K562 (cell line): ENCODE data around the gene SCUBE2. TPM values are rescaled to one million over a fixed set of nuclear protein-coding genes. Genes with fewer than 3 reads are reported as not detected.
A peak's percentile ranks its signal among the peaks of the same experiment; 100 is the strongest.

Source experiments
- ATAC-seq: fragments of 200-7000 bp; cut with Tn5 transposase; 3 replicates; pipeline ENCODE4 v1.9.1; 2020; ENCODE audit warnings: moderate library complexity
- BruUV-seq: library from RNA; stranded (reverse); fragments of 400-500 nt; replicated peaks from 2 replicates; lab custom pipeline; 2021; lab: Mats Ljungman, UMichigan
- CTCF ChIA-PET: fragments of 300-600 bp; formaldehyde crosslinking; extraction: SDS; loops from one replicate; lab custom pipeline; 2021; ENCODE audit warnings: low intra/inter-chr PET ratio; lab: Yijun Ruan, JAX
- POLR2A ChIA-PET: fragments of 300-600, 350-650 bp; sonication (Branson Sonifier 250); formaldehyde crosslinking; extraction: SDS; loops from one replicate; lab custom pipeline; 2021; ENCODE audit warnings: antibody characterized with exemption, inconsistent platforms; lab: Yijun Ruan, JAX
- DNase-seq, 4 experiments: peaks; one replicate each; pipeline versions ENCODE4 v3.0.0 to v3.0.0-alpha.2; 2011 to 2018; ENCODE audit warnings: low spot score in 3 of 4, mixed read lengths in 3 of 4; ENCODE audit errors: extremely low read depth in 1 of 4
- FAIRE-seq: peaks from 2 replicates; lab custom pipeline; 2011; peaks lifted over from hg19 to GRCh38; lab: Jason Lieb, UNC
- H2AFZ ChIP-seq: 2 replicates; pipeline ENCODE4 v1.6.0; 2011; ENCODE audit warnings: low read depth, low read length, control low read depth, inconsistent platforms
- H3K27ac ChIP-seq: fragments of 200-600 bp; 3 replicates; pipeline ENCODE4 v1.8.0; 2011; ENCODE audit warnings: low read depth, mild to moderate bottlenecking, control low read depth, inconsistent platforms, low read length, moderate library complexity, mixed read lengths; ENCODE audit errors: extremely low read depth
- H3K27me3 ChIP-seq, 2 experiments: fragments of 300-600 bp in 1 of 2; 2 replicates in 1 of 2; 3 replicates in 1 of 2; pipeline versions ENCODE4 v1.6.0 to v1.8.0; 2011; ENCODE audit warnings: inconsistent platforms in 2 of 2, low read length in 2 of 2, mild to moderate bottlenecking in 1 of 2, mixed read lengths in 1 of 2, moderate library complexity in 1 of 2; ENCODE audit not compliant: control insufficient read depth in 2 of 2, insufficient read depth in 2 of 2
- H3K36me3 ChIP-seq: fragments of 300-600 bp; 3 replicates; pipeline ENCODE4 v1.8.0; 2011; ENCODE audit warnings: mild to moderate bottlenecking, low read length, inconsistent platforms; ENCODE audit not compliant: control insufficient read depth, insufficient read depth
- H3K4me1 ChIP-seq, 2 experiments: fragments of 200-600 bp in 1 of 2; replicated peaks in 1 of 2; 2 replicates in 1 of 2; 3 replicates in 1 of 2; pipeline versions ENCODE4 v1.5.1 to v1.8.0; 2011; ENCODE audit warnings: inconsistent platforms in 2 of 2, low read length in 2 of 2, mild to moderate bottlenecking in 1 of 2, mixed read lengths in 1 of 2, moderate library complexity in 1 of 2; ENCODE audit not compliant: control insufficient read depth in 2 of 2, insufficient read depth in 2 of 2
- H3K4me2 ChIP-seq: 2 replicates; pipeline ENCODE4 v1.6.1; 2011; ENCODE audit warnings: low read length, control low read depth, inconsistent platforms, mixed read lengths; ENCODE audit not compliant: insufficient read depth
- H3K4me3 ChIP-seq: fragments of 200-600 bp; sonication (generic), shearing (Covaris generic); 2 replicates; pipeline ENCODE4 v1.5.1; 2016; ENCODE audit warnings: control low read depth, inconsistent platforms
- H3K79me2 ChIP-seq: fragments of 200-600 bp; 3 replicates; pipeline ENCODE4 v1.8.0; 2011; ENCODE audit warnings: low read length, inconsistent platforms; ENCODE audit not compliant: control insufficient read depth, insufficient read depth
- H3K9ac ChIP-seq, 2 experiments: 2 replicates each; pipeline versions ENCODE4 v1.6.0 to v1.6.1; 2011; ENCODE audit warnings: low read depth in 2 of 2, low read length in 2 of 2, control low read depth in 1 of 2, inconsistent platforms in 1 of 2, mild to moderate bottlenecking in 1 of 2, mixed read lengths in 1 of 2; ENCODE audit not compliant: insufficient read depth in 1 of 2
- H3K9me1 ChIP-seq: one replicate; pipeline ENCODE4 v1.6.0; 2011; ENCODE audit warnings: inconsistent platforms, mild to moderate bottlenecking, low read length, moderate library complexity; ENCODE audit not compliant: control insufficient read depth, insufficient read depth
- H3K9me3 ChIP-seq: replicated peaks from 2 replicates; pipeline ENCODE4 v1.5.1; 2011; ENCODE audit warnings: low read depth, low read length, inconsistent platforms; ENCODE audit not compliant: control insufficient read depth, insufficient read depth
- H4K20me1 ChIP-seq: replicated peaks from 2 replicates; pipeline ENCODE4 v1.6.1; 2011; ENCODE audit warnings: low read length, inconsistent platforms, mixed read lengths; ENCODE audit not compliant: control insufficient read depth, insufficient read depth
- DPF2 ChIP-seq: fragments of 450-650 bp; IDR thresholded peaks from 2 replicates; pipeline ENCODE4 v1.6.1; 2016
- ETS1 ChIP-seq: conservative IDR thresholded peaks from 2 replicates; pipeline ENCODE4 v1.6.1; 2011; ENCODE audit warnings: low read depth, mild to moderate bottlenecking, low read length; ENCODE audit not compliant: control insufficient read depth
- FOXJ3 ChIP-seq: sonication (generic); formaldehyde crosslinking; IDR thresholded peaks from 2 replicates; pipeline ENCODE4 v1.4.0; 2020; ENCODE audit warnings: mild to moderate bottlenecking, missing genetic modification reagents
- GATAD2B ChIP-seq: fragments of 450-650 bp; IDR thresholded peaks from 2 replicates; pipeline ENCODE4 v1.6.1; 2017; ENCODE audit warnings: mild to moderate bottlenecking, borderline replicate concordance
- HNRNPL ChIP-seq: fragments of 200-400 bp; formaldehyde crosslinking; IDR thresholded peaks from 2 replicates; pipeline ENCODE4 v1.6.1; 2017; ENCODE audit warnings: low read depth, mild to moderate bottlenecking, low read length
- IRF1 ChIP-seq: sonication (generic); formaldehyde crosslinking; IDR thresholded peaks from 2 replicates; pipeline ENCODE4 v1.8.0; 2022; ENCODE audit warnings: missing genetic modification reagents, mild to moderate bottlenecking, borderline replicate concordance
- MYC ChIP-seq, 2 experiments: fragments of 250-450 bp in 1 of 2; sonication (Bioruptor Pico) in 1 of 2; IDR thresholded peaks; 2 replicates each; pipeline versions ENCODE4 v1.5.1 to v1.6.1; 2012 to 2021; ENCODE audit warnings: low read depth in 2 of 2, borderline replicate concordance in 1 of 2, improper control_type of control experiment in 1 of 2, low read length in 1 of 2, mild to moderate bottlenecking in 1 of 2, moderate library complexity in 1 of 2
- NELFE ChIP-seq: IDR thresholded peaks from 2 replicates; pipeline ENCODE4 v1.6.1; 2011; ENCODE audit warnings: mild to moderate bottlenecking; ENCODE audit not compliant: insufficient read depth, insufficient read length
- RAD51 ChIP-seq: fragments of 450-650 bp; IDR thresholded peaks from 2 replicates; pipeline ENCODE4 v1.7.1; 2016; ENCODE audit warnings: low read depth, mild to moderate bottlenecking, borderline replicate concordance
- SPI1 ChIP-seq: IDR thresholded peaks from 2 replicates; pipeline ENCODE4 v1.6.1; 2011; ENCODE audit warnings: low read depth, low read length, control low read depth, borderline replicate concordance
- STAT5A ChIP-seq: IDR thresholded peaks from 2 replicates; pipeline ENCODE4 v1.6.1; 2012; ENCODE audit warnings: low read length, inconsistent platforms, borderline replicate concordance
- TAL1 ChIP-seq: fragments of 450-650 bp; IDR thresholded peaks from 2 replicates; pipeline ENCODE4 v1.6.1; 2016; ENCODE audit warnings: mild to moderate bottlenecking
- U2AF2 ChIP-seq: fragments of 200-400 bp; formaldehyde crosslinking; optimal IDR thresholded peaks from 2 replicates; pipeline ENCODE3; 2017; ENCODE audit warnings: low read depth, mild to moderate bottlenecking, low read length
- ZFP91 ChIP-seq: sonication (generic); formaldehyde crosslinking; IDR thresholded peaks from 2 replicates; pipeline ENCODE4 v1.8.0; 2022; ENCODE audit warnings: mild to moderate bottlenecking, missing genetic modification reagents
- WGBS: fragments of 100-300 bp; shearing (Covaris generic); methylation state at CpG from one replicate; pipeline ENCODE4 v1.1.6; 2016; ENCODE audit warnings: low coverage, mixed read lengths; ENCODE audit not compliant: insufficient coverage; ENCODE audit errors: missing lambda C conversion rate; 5-methylcytosine and 5-hydroxymethylcytosine counted together
- in situ Hi-C: fragments of 300-500 bp; cut with MboI; formaldehyde crosslinking; loops from 4 replicates; pipeline ENCODE4 v1.15.0; 2018; ENCODE audit warnings: inconsistent platforms, mixed read lengths
- intact Hi-C: fragments of 100-400 bp; cut with micrococcal nuclease; formaldehyde crosslinking; loops from 2 replicates; pipeline ENCODE4 v1.14.2; 2022
- polyA plus RNA-seq, 8 experiments: library from polyadenylated mRNA; depleted of rRNA in 4 of 8; stranded (reverse) in 5 of 8; unstranded in 3 of 8; fragments of >200 nt; fragmentation: Nextera tagmentation in 2 of 8; fragmentation: Illumina TruSeq in 1 of 8; extraction: Ambion mirVana in 2 of 8; extraction: Trizol in 1 of 8; gene quantifications; 2 replicates each; pipeline versions ENCODE4 v1.2.1 to v1.2.3, GENCODE V29; 2011 to 2014; ENCODE audit warnings: inconsistent platforms in 1 of 8, missing spikeins in 1 of 8
- total RNA-seq, 7 experiments: library from RNA; depleted of rRNA in 6 of 7; stranded (reverse); fragments of >200 nt in 6 of 7; fragmentation: Illumina TruSeq in 2 of 7; extraction: Trizol in 2 of 7; gene quantifications; 2 replicates each; pipeline versions ENCODE4 v1.2.1 to v1.2.3, GENCODE V29; 2011 to 2021; ENCODE audit warnings: low replicate concordance in 1 of 7
- TF ChIP-seq, protein P1 (sequence below): sonication (generic); IDR thresholded peaks from 2 replicates; pipeline ENCODE4 v1.6.1; 2016

The SCUBE2 gene
- total and polyA plus RNA-seq, 9 of the 15 experiments (the other 6 are each of a cell fraction or from before 2014, with no cell fraction given) = 0.06 to 0.40 (median 0.07) TPM; not detected in 6

GRCh38 chr11:8973121-8973520, 118.3 kb downstream of the SCUBE2 start (continued):
- TF ChIP-seq ETS1 (no peak), NELFE (no peak), GATAD2B (no peak), RAD51 (no peak), FOXJ3 (CRISPR knock-in tag) (no peak), U2AF2 (no peak), SPI1 (0 out of 2 replicates have a peak, but pooled peaks have one; percentile 20), MYC (IDR thresholded peaks at IDR 0.05; ENCODE audit: low read depth, low read length) (no peak), MYC (CRISPR knock-in tag; IDR thresholded peaks at IDR 0.05; ENCODE audit: borderline replicate concordance, low read depth) (no peak)

DNA sequence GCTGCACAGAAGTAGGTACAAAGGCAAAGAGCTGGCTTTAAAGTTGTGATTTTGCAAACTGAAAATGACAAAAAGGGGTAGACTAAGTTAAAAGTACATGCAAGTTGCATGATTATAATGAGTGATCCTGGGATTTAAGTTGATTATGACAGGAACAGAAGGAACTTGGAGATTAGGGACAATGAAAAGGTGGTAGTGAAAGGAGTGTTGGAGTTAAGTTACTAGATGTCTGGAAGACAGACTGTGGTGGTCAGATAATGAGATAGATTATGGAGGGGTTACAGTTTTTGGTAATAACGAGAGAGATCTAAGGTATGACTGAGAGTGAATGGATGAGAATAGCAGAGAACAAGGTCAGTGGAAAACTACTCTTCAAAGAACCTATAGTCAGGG, 119.5 kb downstream of the SCUBE2 start:
- Histone ChIP-seq H3K4me1 (peaks cover 0 to 7% of the 10 kb centered on the region in 2 experiments; a peak in 3 of 5 replicates), H3K9ac (no peak overlapping the region), H4K20me1 (no peaks in the 10 kb centered on the region), H3K9me1 (no peaks in the 10 kb centered on the region), H3K79me2 (no peaks in the 10 kb centered on the region), H2AFZ (no peak overlapping the region), H3K9me3 (no peaks in the 10 kb centered on the region), H3K4me3 (no peak overlapping the region), H3K27ac (no peak overlapping the region), H3K4me2 (no peak overlapping the region; the same call in 1 of the 2 replicates), H3K36me3 (no peaks in the 10 kb centered on the region), H3K27me3 (no peaks in the 10 kb centered on the region)
- DNase-seq (peak in 1 of 4 experiments; percentile 19), FAIRE-seq (peak; percentile 6), ATAC-seq (peak; percentile 29; the same call in 1 of the 3 replicates)
- CTCF ChIA-PET = no interaction called here
- POLR2A ChIA-PET = interaction anchor here (1.2 kb wide), 1 partner anchor 10 kb away, joined by 3 read pairs; no protein-coding TSS in a partner anchor
- BruUV-seq = no TSS peak
- in situ Hi-C loops (no loop called here), intact Hi-C loops (no loop called here)
- 0% methylated on average over 1 of the region's 1 CpG for WGBS
- TF ChIP-seq, protein P1, sequence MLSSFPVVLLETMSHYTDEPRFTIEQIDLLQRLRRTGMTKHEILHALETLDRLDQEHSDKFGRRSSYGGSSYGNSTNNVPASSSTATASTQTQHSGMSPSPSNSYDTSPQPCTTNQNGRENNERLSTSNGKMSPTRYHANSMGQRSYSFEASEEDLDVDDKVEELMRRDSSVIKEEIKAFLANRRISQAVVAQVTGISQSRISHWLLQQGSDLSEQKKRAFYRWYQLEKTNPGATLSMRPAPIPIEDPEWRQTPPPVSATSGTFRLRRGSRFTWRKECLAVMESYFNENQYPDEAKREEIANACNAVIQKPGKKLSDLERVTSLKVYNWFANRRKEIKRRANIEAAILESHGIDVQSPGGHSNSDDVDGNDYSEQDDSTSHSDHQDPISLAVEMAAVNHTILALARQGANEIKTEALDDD = peak; percentile 81
- TF ChIP-seq IRF1 (CRISPR knock-in tag) = no peak
- TF ChIP-seq TAL1 = peak; percentile 73
- TF ChIP-seq HNRNPL = no peak
- no peak for TF ChIP-seq ZFP91 (CRISPR knock-in tag)
- no peak; the same call in 1 of the 2 replicates for TF ChIP-seq STAT5A
- TF ChIP-seq DPF2 = peak; percentile 49; the same call in 1 of the 2 replicates
